ENCODE results near the gene PLPP6.
"Not testable (repeated sequence)": the region's sequence is repeated elsewhere in the genome, so short reads cannot be mapped to it uniquely, and the experiment has no call there.

PLPP6 gene
- total RNA-seq: 9.0 to 17.8 reads per million in 2 donors

GRCh38 chr9:4662108-4662988 lies at the start of gene PLPP6:
Gene PLPP6 (plus strand): TSS chr9:4662294. CDS start chr9:4662376, 82 bp downstream.
- peak; percentile 58 to 73 (median 72) for DNase-seq

- no peak for DNase-seq
Observed at GRCh38 chr9:4614627-4615026, 47.5 kb upstream of the PLPP6 start.

- DNase-seq: no peak
Observed at GRCh38 chr9:4615251-4615650, 46.8 kb upstream of the PLPP6 start.

- DNase-seq: no peak
Observed at GRCh38 chr9:4615778-4616177, 46.3 kb upstream of the PLPP6 start.

GRCh38 chr9:4617752-4618151 lies 44.3 kb upstream of the PLPP6 start:
- no peak for DNase-seq

- no peak for DNase-seq
Observed at GRCh38 chr9:4618700-4619099, 43.4 kb upstream of the PLPP6 start.

- DNase-seq: peak in 2 of 5 experiments; percentile 28 to 81
Observed at GRCh38 chr9:4620057-4620765, 41.9 kb upstream of the PLPP6 start.

- DNase-seq: no peak
Observed at GRCh38 chr9:4620881-4621555, 41.1 kb upstream of the PLPP6 start.

GRCh38 chr9:4622016-4622415 lies 40.1 kb upstream of the PLPP6 start:
- DNase-seq: no peak

- no peak for DNase-seq
Observed at GRCh38 chr9:4630836-4631235, 31.3 kb upstream of the PLPP6 start.

GRCh38 chr9:4638968-4639367 lies 23.1 kb upstream of the PLPP6 start:
- no peak for DNase-seq

GRCh38 chr9:4639420-4639819 lies 22.7 kb upstream of the PLPP6 start:
- no peak for DNase-seq

- peak in 2 of 5 experiments; percentile 14 to 43 for DNase-seq
Observed at GRCh38 chr9:4640027-4640426, 22.1 kb upstream of the PLPP6 start.

GRCh38 chr9:4642351-4642750 lies 19.7 kb upstream of the PLPP6 start:
- DNase-seq: no peak

- DNase-seq: peak in 1 of 5 experiments; percentile 41
Observed at GRCh38 chr9:4654084-4654483, 8.0 kb upstream of the PLPP6 start.

GRCh38 chr9:4654538-4654937 lies 7.6 kb upstream of the PLPP6 start:
- DNase-seq: no peak

GRCh38 chr9:4656196-4656595 lies 5.9 kb upstream of the PLPP6 start:
- DNase-seq: not testable (repeated sequence)

- no peak for DNase-seq
Observed at GRCh38 chr9:4656621-4657020, 5.5 kb upstream of the PLPP6 start.

GRCh38 chr9:4657426-4658159 lies 4.5 kb upstream of the PLPP6 start:
- DNase-seq: no peak

- DNase-seq: not testable (repeated sequence)
Observed at GRCh38 chr9:4660665-4661064, 1.4 kb upstream of the PLPP6 start.

- DNase-seq: no peak
Observed at GRCh38 chr9:4661165-4661564, 929 bp upstream of the PLPP6 start.

- no peak for DNase-seq
Observed at GRCh38 chr9:4661611-4662010, 483 bp upstream of the PLPP6 start.

Measured in T-helper 2 cell (primary cell).